ENCODE measurements around the gene FAM135A. TPM values are rescaled to one million over a fixed set of nuclear protein-coding genes. Genes with fewer than 3 reads are reported as not detected.
"Not testable (repeated sequence)": the region's sequence is repeated elsewhere in the genome, so short reads cannot be mapped to it uniquely, and the experiment has no call there.

Gene FAM135A
- polyA plus RNA-seq, 1 donor, result 34.8 TPM

GRCh38 chr6:70547313-70547712 is 134.0 kb downstream of the FAM135A start:
- peak; percentile 3 for DNase-seq

- DNase-seq, result no peak
Observed at GRCh38 chr6:70547905-70548304, 134.6 kb downstream of the FAM135A start.

GRCh38 chr6:70549327-70549726 is 136.0 kb downstream of the FAM135A start:
- no peak for DNase-seq

GRCh38 chr6:70551566-70551965 is 138.3 kb downstream of the FAM135A start:
- DNase-seq, result no peak

GRCh38 chr6:70552286-70552940 is 139.1 kb downstream of the FAM135A start:
- not testable (repeated sequence) for DNase-seq

- DNase-seq, result no peak
Observed at GRCh38 chr6:70552974-70553373, 139.7 kb downstream of the FAM135A start.

GRCh38 chr6:70557998-70558397 is 144.7 kb downstream of the FAM135A start:
- no peak for DNase-seq

- not testable (repeated sequence) for DNase-seq
Observed at GRCh38 chr6:70562401-70562800, 149.1 kb downstream of the FAM135A start.

- DNase-seq, result no peak
Observed at GRCh38 chr6:70563530-70563929, 150.2 kb downstream of the FAM135A start.

- peak; percentile 90 for DNase-seq
Observed at GRCh38 chr6:70566751-70567382, 153.6 kb downstream of the FAM135A start, which contains the start of gene SDHAF4. SDHAF4 (plus strand) TSS chr6:70566930; CDS start chr6:70566941, 11 bp downstream.

- no peak for DNase-seq
Observed at GRCh38 chr6:70574643-70575042, 161.3 kb downstream of the FAM135A start.

GRCh38 chr6:70575899-70576495 is 162.7 kb downstream of the FAM135A start:
- DNase-seq, result no peak

- DNase-seq, result no peak
Observed at GRCh38 chr6:70586114-70586513, 172.8 kb downstream of the FAM135A start.

- no peak for DNase-seq
Observed at GRCh38 chr6:70590400-70590799, 177.1 kb downstream of the FAM135A start.

- no peak for DNase-seq
Observed at GRCh38 chr6:70592391-70593117, 179.2 kb downstream of the FAM135A start.

- DNase-seq, result no peak
Observed at GRCh38 chr6:70593118-70593486, 179.8 kb downstream of the FAM135A start.

GRCh38 chr6:70599187-70599586 is 185.9 kb downstream of the FAM135A start:
- no peak for DNase-seq

- DNase-seq, result no peak
Observed at GRCh38 chr6:70601014-70601413, 187.7 kb downstream of the FAM135A start.

- no peak for DNase-seq
Observed at GRCh38 chr6:70604254-70604653, 190.9 kb downstream of the FAM135A start.

GRCh38 chr6:70607371-70607770 is 194.1 kb downstream of the FAM135A start:
- DNase-seq, result not testable (repeated sequence)

GRCh38 chr6:70609181-70609580 is 195.9 kb downstream of the FAM135A start:
- DNase-seq, result not testable (repeated sequence)
